HepG2 (cell line): Measurements from ENCODE around the gene TLK1. TPM values are rescaled to one million over a fixed set of nuclear protein-coding genes. Genes with fewer than 3 reads are reported as not detected.
A peak's percentile ranks its signal among the peaks of the same experiment; 100 is the strongest.

ENCODE experiments used
- ATAD3A ChIP-seq: sonication (generic); formaldehyde crosslinking; IDR thresholded peaks from 2 replicates; pipeline ENCODE4 v1.4.0; 2020; ENCODE audit warnings: missing genetic modification reagents
- FLYWCH1 ChIP-seq: sonication (generic); formaldehyde crosslinking; IDR thresholded peaks from 2 replicates; pipeline ENCODE4 v1.8.1; 2023; ENCODE audit warnings: mild to moderate bottlenecking, missing genetic modification reagents
- FOXK1 ChIP-seq: sonication (generic); formaldehyde crosslinking; IDR thresholded peaks from 2 replicates; pipeline ENCODE4 v1.4.0; 2020; ENCODE audit warnings: low read depth, missing genetic modification reagents, borderline replicate concordance
- HDAC6 ChIP-seq: fragments of 200-600 bp; sonication (generic); IDR thresholded peaks from 2 replicates; pipeline ENCODE4 v1.7.0; 2017; ENCODE audit warnings: mild to moderate bottlenecking, antibody characterized with exemption, low read length, low read depth
- IRF1 ChIP-seq: sonication (generic); formaldehyde crosslinking; IDR thresholded peaks from 2 replicates; pipeline ENCODE4 v1.4.0; 2020; ENCODE audit warnings: low read depth, mild to moderate bottlenecking, missing genetic modification reagents
- KIAA2018 ChIP-seq: sonication (generic); formaldehyde crosslinking; IDR thresholded peaks from 2 replicates; pipeline ENCODE4 v1.5.0; 2020; ENCODE audit warnings: mild to moderate bottlenecking, missing genetic modification reagents, borderline replicate concordance
- MIXL1 ChIP-seq: IDR thresholded peaks from 2 replicates; pipeline ENCODE4 v1.6.1; 2016
- NFAT5 ChIP-seq: sonication (generic); formaldehyde crosslinking; IDR thresholded peaks from 2 replicates; pipeline ENCODE4 v1.4.0; 2020; ENCODE audit warnings: missing genetic modification reagents
- NFYC ChIP-seq: IDR thresholded peaks from 2 replicates; pipeline ENCODE4 v1.6.1; 2016; ENCODE audit warnings: missing genetic modification reagents, missing compliant biosample characterization
- THAP9 ChIP-seq: sonication (generic); formaldehyde crosslinking; IDR thresholded peaks from 2 replicates; pipeline ENCODE4; 2020; ENCODE audit warnings: missing genetic modification reagents, mild to moderate bottlenecking, borderline replicate concordance
- ZMYM3 ChIP-seq: sonication (generic); formaldehyde crosslinking; IDR thresholded peaks from 2 replicates; pipeline ENCODE4 v1.5.1; 2020; ENCODE audit warnings: mild to moderate bottlenecking, missing genetic modification reagents
- ZNF317 ChIP-seq: sonication (generic); formaldehyde crosslinking; IDR thresholded peaks from 2 replicates; pipeline ENCODE4 v1.5.0; 2020; ENCODE audit warnings: mild to moderate bottlenecking, missing genetic modification reagents
- polyA plus RNA-seq, 8 experiments: library from polyadenylated mRNA; depleted of rRNA in 3 of 8; stranded (reverse) in 7 of 8; unstranded in 1 of 8; fragments of >200 nt; fragmentation: Illumina TruSeq in 4 of 8; extraction: Trizol in 4 of 8; gene quantifications; 2 replicates each; pipeline versions ENCODE4 v1.2.1 to v1.2.3, GENCODE V29; 2011 to 2016; ENCODE audit warnings: low read depth in 4 of 8, missing spikeins in 1 of 8, mixed read lengths in 1 of 8; ENCODE audit not compliant: insufficient read depth in 1 of 8
- total RNA-seq, 5 experiments: library from RNA; depleted of rRNA; stranded (reverse); fragments of >200 nt; fragmentation: Illumina TruSeq; extraction: Trizol; gene quantifications; 2 replicates each; pipeline ENCODE4 v1.2.3, GENCODE V29; 2016; ENCODE audit warnings: low read depth in 1 of 5

Gene TLK1
- total and polyA plus RNA-seq, 2 of the 13 experiments (the other 11 are each of a cell fraction or from before 2014, with no cell fraction given) = 16.8 to 28.7 TPM

GRCh38 chr2:171150694-171151285, 9.9 kb downstream of the TLK1 start (continued):
- TF ChIP-seq KIAA2018 (CRISPR knock-in tag) (no peak), FOXK1 (no peak), ATAD3A (CRISPR knock-in tag) (no peak), THAP9 (CRISPR knock-in tag) (no peak; the same call in 1 of the 2 replicates), ZNF317 (no peak), ZMYM3 (CRISPR knock-in tag) (peak; percentile 63; the same call in 1 of the 2 replicates), IRF1 (CRISPR knock-in tag) (no peak), HDAC6 (no peak), NFAT5 (CRISPR knock-in tag) (no peak), NFYC (no peak), FLYWCH1 (CRISPR knock-in tag) (no peak), MIXL1 (no peak)
